ENCODE data around the gene RNF4.
"Not testable (repeated sequence)": the region's sequence is repeated elsewhere in the genome, so short reads cannot be mapped to it uniquely, and the experiment has no call there.

Gene RNF4

DNA sequence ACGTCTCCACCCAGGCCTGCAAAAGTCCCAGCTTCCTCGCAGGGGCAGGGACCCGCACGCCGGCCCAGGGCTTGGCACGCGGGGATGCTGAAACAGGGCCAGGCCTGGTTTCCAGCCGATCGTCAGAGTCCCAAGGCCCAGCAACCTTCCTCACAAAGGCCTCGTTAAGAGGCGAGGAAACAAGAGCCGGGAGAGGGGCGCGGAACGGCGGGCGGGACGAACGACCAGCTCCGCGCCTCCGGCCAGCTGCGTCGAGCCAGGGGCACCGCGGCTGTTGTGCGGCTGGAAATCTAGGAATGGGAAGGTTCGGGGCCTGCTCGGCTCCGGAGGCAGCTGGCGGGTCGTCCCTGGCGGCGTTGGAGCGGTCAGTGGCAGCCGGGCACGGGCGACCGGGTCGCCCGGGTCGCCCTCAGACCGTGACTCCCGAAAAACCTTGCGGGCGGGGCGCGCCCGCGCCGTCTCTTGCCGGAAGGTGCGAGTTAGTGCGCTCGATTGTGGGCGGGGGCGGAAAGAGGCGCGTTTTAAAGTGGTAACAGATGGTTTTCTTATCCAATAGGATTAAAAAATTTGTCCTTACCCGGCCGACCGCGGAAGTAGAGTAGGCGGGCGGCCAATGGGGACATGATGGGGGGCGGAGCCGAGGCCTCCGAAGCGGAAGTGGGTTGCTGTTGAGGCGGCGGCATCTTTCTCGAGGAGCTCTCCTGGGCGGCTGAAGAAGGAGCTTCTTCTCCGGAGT is at the start of gene RNF4:
TSS of gene RNF4 (plus strand) at position 651 of the 736 bp plus-strand sequence. CDS start 21,388 bp downstream, outside the sequence.
- DNase-seq: peak; percentile 94

GRCh38 chr4:2419814-2420213 is 49.1 kb upstream of the RNF4 start:
- no peak for DNase-seq

- DNase-seq: no peak
Measured at GRCh38 chr4:2421928-2422327, 47.0 kb upstream of the RNF4 start.

GRCh38 chr4:2423066-2423465 is 45.8 kb upstream of the RNF4 start:
- no peak for DNase-seq

DNA sequence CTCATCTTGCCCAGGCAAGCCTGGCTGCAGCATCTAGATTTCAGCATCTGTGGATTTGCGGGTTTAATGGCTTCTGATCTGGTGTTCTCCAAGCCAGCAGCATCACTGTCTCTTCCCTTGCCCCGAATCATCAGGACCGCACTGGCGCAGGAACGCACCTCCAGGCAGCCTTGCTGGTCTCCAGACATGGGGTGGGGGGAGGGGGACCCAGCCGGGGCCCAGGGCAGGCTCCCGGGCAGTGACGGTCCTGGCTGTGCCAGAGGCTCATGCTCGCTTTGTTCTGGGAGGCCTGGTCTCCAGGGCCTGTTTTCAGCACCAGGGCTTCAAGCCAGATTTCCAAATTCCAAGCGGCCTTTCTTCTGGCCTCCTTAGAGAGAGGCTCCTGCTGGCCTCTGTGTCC is 45.2 kb upstream of the RNF4 start:
- DNase-seq: no peak

GRCh38 chr4:2424581-2424980 is 44.3 kb upstream of the RNF4 start:
- no peak for DNase-seq

- DNase-seq: no peak
Measured at GRCh38 chr4:2425386-2426068, 43.4 kb upstream of the RNF4 start.

DNA sequence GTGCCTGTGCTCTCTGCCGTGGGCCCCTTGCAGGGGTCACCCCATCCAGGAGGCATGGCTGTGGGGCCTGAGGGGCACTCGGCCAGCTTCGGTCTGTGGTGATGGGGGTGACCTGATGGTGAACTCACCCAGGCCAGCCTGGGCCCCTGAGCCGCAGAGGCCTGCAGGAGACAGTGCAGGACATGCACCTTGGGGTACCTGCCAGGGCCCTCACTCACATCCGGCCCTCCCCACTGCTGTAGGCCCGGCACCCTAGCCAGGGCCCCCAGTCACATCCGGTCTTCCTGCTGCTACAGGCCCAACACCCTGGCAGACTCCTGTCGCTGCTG is 42.9 kb upstream of the RNF4 start:
- DNase-seq: no peak

DNA sequence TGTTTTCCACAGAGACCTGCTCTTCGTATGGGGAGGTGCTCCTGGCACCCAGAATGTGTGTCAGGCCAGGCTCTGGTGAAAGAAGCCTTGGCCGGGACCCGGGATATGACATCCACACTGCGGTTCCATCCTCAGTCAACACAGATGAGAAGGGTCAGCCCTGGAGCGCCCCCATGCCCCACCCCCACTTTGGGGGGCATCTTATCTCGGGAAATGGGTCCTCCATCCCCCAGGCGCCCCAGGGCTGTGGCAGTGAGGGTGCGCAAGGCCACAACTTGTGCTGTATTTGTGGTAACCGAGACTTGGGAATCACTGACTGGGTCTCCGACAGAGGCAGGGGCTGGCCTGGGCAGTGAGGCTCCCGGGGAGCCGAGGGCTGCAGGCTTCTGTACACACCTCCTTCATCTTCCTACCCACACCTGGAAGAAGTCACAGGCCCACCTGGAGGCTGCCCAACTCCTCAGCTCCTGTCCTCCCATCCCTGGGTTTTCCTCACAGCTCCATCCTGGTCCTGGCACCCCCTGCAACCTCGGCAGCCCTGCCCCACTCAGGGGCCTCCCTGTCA is 42.1 kb upstream of the RNF4 start:
- no peak for DNase-seq

- DNase-seq: no peak
Measured at GRCh38 chr4:2427383-2428334, 41.2 kb upstream of the RNF4 start.

GRCh38 chr4:2428496-2429213 is 40.3 kb upstream of the RNF4 start:
- no peak for DNase-seq

DNA sequence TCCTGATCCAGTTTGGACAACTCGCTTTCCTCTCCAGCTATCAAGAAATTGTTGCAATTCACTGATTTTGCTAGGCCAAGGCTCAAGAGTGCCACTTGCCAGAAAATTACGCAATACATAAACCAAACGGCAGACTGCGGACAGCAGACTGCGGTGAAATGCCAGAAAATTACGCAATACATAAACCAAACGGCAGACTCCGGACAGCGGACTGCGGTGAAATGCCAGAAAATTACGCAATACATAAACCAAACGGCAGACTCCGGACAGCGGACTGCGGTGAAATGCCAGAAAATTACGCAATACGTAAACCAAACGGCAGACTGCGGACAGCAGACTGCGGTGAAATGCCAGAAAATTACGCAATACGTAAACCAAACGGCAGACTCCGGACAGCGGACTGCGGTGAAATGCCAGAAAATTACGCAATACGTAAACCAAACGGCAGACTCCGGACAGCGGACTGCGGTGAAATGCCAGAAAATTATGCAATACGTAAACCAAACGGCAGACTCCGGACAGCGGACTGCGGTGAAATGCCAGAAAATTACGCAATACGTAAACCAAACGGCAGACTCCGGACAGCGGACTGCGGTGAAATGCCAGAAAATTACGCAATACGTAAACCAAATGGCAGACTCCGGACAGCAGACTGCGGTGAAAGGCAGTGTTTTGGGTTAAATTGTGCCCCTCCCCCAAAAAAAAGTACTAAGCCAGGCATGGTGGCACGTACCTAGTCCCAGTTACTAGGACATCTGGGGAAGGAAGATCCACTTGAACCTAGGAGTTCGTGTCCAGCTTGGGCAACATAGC is 38.8 kb upstream of the RNF4 start:
- DNase-seq: not testable (repeated sequence)

- DNase-seq: no peak
Measured at GRCh38 chr4:2432004-2432403, 36.9 kb upstream of the RNF4 start.

GRCh38 chr4:2432991-2433530 is 35.8 kb upstream of the RNF4 start:
- no peak for DNase-seq

GRCh38 chr4:2433609-2434350 is 35.1 kb upstream of the RNF4 start:
- DNase-seq: no peak

- no peak for DNase-seq
Measured at GRCh38 chr4:2434420-2434819, 34.5 kb upstream of the RNF4 start.

DNA sequence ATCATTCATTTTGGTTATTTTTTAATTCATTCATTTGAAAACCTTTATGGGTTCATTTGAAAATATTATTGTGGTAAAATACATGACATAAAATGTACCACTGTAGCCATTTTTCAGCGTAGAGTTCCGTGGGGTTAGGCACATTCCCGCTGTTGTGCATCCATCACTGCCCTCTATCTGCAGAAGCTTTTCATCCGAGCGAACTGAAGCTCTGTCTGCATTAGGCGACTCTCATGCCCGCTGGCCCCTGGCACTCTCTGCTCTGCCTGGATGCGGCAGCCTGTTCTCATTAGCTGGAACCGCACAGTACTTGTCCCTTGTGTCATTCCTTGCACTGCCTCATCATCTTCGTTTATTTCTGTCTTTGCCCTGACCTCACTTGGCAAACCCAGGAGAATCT is 32.6 kb upstream of the RNF4 start:
- DNase-seq: no peak

DNA sequence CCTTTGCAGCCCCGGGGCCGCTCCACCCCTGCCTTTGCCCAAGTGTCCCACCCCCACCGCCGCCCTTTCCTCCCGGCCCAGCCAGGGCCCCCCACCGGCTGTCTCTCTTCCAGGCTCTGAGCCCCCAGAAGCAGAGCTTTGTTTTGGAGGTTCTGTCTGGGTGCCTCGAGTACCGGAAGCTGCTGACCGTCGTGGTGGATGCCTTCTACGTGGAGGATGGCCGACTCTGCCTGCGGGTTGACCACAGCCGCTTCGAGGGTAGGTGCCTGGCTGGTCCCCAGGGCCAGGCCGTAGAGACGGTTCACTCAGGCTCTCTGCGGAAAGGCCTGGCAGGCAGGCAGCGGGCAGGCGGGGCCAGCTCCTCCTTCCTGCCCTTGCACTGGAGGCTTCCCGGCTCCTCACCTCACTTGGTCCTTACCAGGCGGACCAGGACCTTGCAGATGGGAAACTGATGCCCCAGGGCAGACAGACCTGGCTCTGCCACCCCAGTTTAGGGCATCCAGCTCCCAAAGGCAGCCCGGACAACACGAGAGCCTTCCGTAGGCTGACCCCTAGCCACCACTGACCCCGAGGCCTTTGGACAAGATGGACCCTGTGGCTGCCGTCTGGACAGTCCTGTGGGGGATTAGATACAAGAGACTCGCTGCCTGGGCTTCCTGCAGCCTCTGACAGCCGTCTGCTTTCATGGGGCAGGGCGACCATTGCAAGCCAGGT is 32.0 kb upstream of the RNF4 start:
- DNase-seq: no peak

GRCh38 chr4:2437475-2438215 is 31.3 kb upstream of the RNF4 start:
- DNase-seq: no peak

All from NCI-H1048 (cell line).